Measurements from ENCODE around the gene B3GALNT2. TPM values are rescaled to one million over a fixed set of nuclear protein-coding genes. Genes with fewer than 3 reads are reported as not detected.
"Not testable (repeated sequence)": the region's sequence is repeated elsewhere in the genome, so short reads cannot be mapped to it uniquely, and the experiment has no call there.

The B3GALNT2 gene
- total and polyA plus RNA-seq, 2 of the 4 experiments (the other 2 are of a cell fraction) = 11.0 to 32.8 TPM

DNA sequence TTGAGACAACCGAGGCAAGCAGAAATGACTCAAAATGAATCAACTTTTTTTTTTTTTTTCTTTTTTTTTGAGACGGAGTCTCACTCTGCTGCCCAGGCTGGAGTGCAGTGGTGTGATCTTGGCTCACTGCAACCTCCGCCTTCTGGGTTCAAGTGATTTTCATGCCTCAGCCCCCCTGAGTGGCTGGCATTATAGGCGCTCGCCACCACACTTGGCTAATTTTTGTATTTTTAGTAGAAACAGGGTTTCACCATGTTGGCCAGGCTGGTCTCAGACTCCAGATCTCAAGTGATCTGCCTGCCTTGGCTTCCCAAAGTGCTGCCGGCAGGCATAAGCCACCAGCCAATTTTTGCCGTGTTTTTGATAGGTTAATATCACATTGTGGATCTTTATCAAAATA, 46.4 kb downstream of the B3GALNT2 start:
- DNase-seq; in situ Hi-C loops (cut with MboI; ENCODE audit: low sequenced_read_pairs): not testable (repeated sequence)

More for the DNA sequence above, 46.4 kb downstream of the B3GALNT2 start:
- H3K4me2 ChIP-seq (ENCODE audit: low read depth, low read length); H4K91ac ChIP-seq (ENCODE audit: insufficient read depth, low read depth, low read length); H2BK15ac ChIP-seq (ENCODE audit: low read depth, low read length); H3K36me3 ChIP-seq (ENCODE audit: control insufficient read depth, insufficient read depth, low read length); BruUV-seq (replicated peaks); H3K9me1 ChIP-seq (ENCODE audit: insufficient read depth, low read length); H4K8ac ChIP-seq (ENCODE audit: low read depth in 2 of 2, low read length in 2 of 2); H3K23ac ChIP-seq (ENCODE audit: low read depth, low read length); intact Hi-C loops (cut with micrococcal nuclease); H3K14ac ChIP-seq (replicated peaks; ENCODE audit: low read depth, low read length); H2BK120ac ChIP-seq (ENCODE audit: low read depth, low read length); H3K18ac ChIP-seq (ENCODE audit: low read depth, low read length); H3K4me3 ChIP-seq (ENCODE audit: insufficient read depth, low read depth, low read length); H3K79me1 ChIP-seq (ENCODE audit: low read depth in 1 of 2, low read length in 2 of 2); dilution Hi-C loops (cut with HindIII; ENCODE audit: low sequenced_read_pairs, unreplicated experiment); CTCF ChIA-PET; H4K20me1 ChIP-seq (ENCODE audit: insufficient read depth, low read length); H2BK20ac ChIP-seq (ENCODE audit: low read depth, low read length); H2AFZ ChIP-seq (replicated peaks; ENCODE audit: low read length, poor library complexity); H3K27ac ChIP-seq (ENCODE audit: insufficient read depth, low read length); H2AK5ac ChIP-seq (ENCODE audit: low read depth, low read length); H3K4me1 ChIP-seq (ENCODE audit: control insufficient read depth, insufficient read depth, low read length); H2AK9ac ChIP-seq (replicated peaks; ENCODE audit: low read depth, low read length, poor library complexity); H3K4ac ChIP-seq (ENCODE audit: low read depth, low read length); ATAC-seq (ENCODE audit: low read depth); H3K27me3 ChIP-seq (ENCODE audit: control insufficient read depth, insufficient read depth, low read length); H3K9ac ChIP-seq (ENCODE audit: low read depth, low read length); POLR2A ChIA-PET (ENCODE audit: unreplicated experiment); H3K9me3 ChIP-seq (ENCODE audit: control insufficient read depth, insufficient read depth, low read length); H4K5ac ChIP-seq (ENCODE audit: low read depth, low read length); H3K56ac ChIP-seq (ENCODE audit: extremely low read depth, insufficient read depth, low read length); H2BK5ac ChIP-seq (ENCODE audit: low read depth, low read length, poor library complexity, severe bottlenecking): not testable (repeated sequence)
- no CpG with 5 or more reads among the region's 7 CpGs for WGBS, 2 experiments (ENCODE audit: extremely low coverage in 2 of 2, insufficient read length in 1 of 2)

Measured in IMR-90 (cell line).